ENCODE measurements around the gene ARHGAP6.

The ARHGAP6 gene

GRCh38 chrX:11097933-11098332 lies 567.8 kb downstream of the ARHGAP6 start:
- no peak for DNase-seq (ENCODE audit: low spot score)
- TF ChIP-seq CTCF (IDR thresholded peaks at IDR 0.05; ENCODE audit: extremely low read depth, missing control alignments) = no peak

- DNase-seq (ENCODE audit: low spot score) = no peak
- TF ChIP-seq CTCF (IDR thresholded peaks at IDR 0.05; ENCODE audit: extremely low read depth, missing control alignments) = no peak
These were observed 575.9 kb downstream of the ARHGAP6 start for GRCh38 chrX:11089802-11090201.
